Measurements from ENCODE around the gene USP35. TPM values are rescaled to one million over a fixed set of nuclear protein-coding genes. Genes with fewer than 3 reads are reported as not detected.
"Not testable (repeated sequence)": the region's sequence is repeated elsewhere in the genome, so short reads cannot be mapped to it uniquely, and the experiment has no call there.

USP35 gene
- total RNA-seq, 4 donors from 2014 or later: 13.5 to 18.1 (median 14.3) TPM

GRCh38 chr11:78219493-78220217 is 30.9 kb downstream of the USP35 start:
- WGBS, 2 donors: 96 to 100% methylated on average over 6 to 7 of the region's 7 CpGs
- no peak for DNase-seq
- TF ChIP-seq POLR2A (IDR thresholded peaks at IDR 0.05) (no peak), CTCF (IDR thresholded peaks at IDR 0.05) (no peak)
- intact Hi-C loops (cut with DNase I): loop anchor here (10.0 kb wide), 2 partner anchors 195 to 345 kb away; partner anchors contain the start of gene GAB2
- no peaks in the 10 kb centered on the region for H3K4me1 ChIP-seq
- no peak overlapping the region for H3K4me3 ChIP-seq (replicated peaks in 1 of 3)
- no peaks in the 10 kb centered on the region for H3K27me3 ChIP-seq
- peaks cover 23 to 27% of the 10 kb centered on the region in 2 donors for H3K36me3 ChIP-seq
- no peak overlapping the region for H3K27ac ChIP-seq
- H3K9me3 ChIP-seq: no peaks in the 10 kb centered on the region

GRCh38 chr11:78220218-78221157 is 31.8 kb downstream of the USP35 start:
- TF ChIP-seq POLR2A (IDR thresholded peaks at IDR 0.05) (no peak), CTCF (IDR thresholded peaks at IDR 0.05) (no peak)
- Histone ChIP-seq H3K4me3 (replicated peaks in 1 of 3) (no peak overlapping the region), H3K9me3 (no peaks in the 10 kb centered on the region), H3K27me3 (no peaks in the 10 kb centered on the region), H3K36me3 (peaks cover 23 to 27% of the 10 kb centered on the region in 2 donors), H3K4me1 (no peaks in the 10 kb centered on the region), H3K27ac (no peak overlapping the region)
- WGBS, 2 donors: 91 to 98% methylated on average over 14 of the region's 14 CpGs
- DNase-seq: no peak
- intact Hi-C loops (cut with DNase I): loop anchor here (10.0 kb wide), 1 partner anchor 194 kb away; the partner anchor contains the start of gene GAB2

- intact Hi-C loops (cut with DNase I): loop anchor here (10.0 kb wide), 1 partner anchor 193 kb away; the partner anchor contains the start of gene GAB2
Observed at GRCh38 chr11:78221396-78222315, 32.9 kb downstream of the USP35 start.

GRCh38 chr11:78222726-78223125 is 34.0 kb downstream of the USP35 start:
- H3K4me3 ChIP-seq (replicated peaks in 1 of 3); H3K27ac ChIP-seq; H3K4me1 ChIP-seq; H3K27me3 ChIP-seq; DNase-seq; H3K9me3 ChIP-seq: not testable (repeated sequence)
- intact Hi-C loops (cut with DNase I): loop anchor here (10.0 kb wide), 1 partner anchor 192 kb away; the partner anchor contains the start of gene GAB2
- WGBS, 2 donors: 85 to 87% methylated on average over 10 of the region's 10 CpGs
- peaks cover 23 to 27% of the 10 kb centered on the region in 2 donors for H3K36me3 ChIP-seq

More at GRCh38 chr11:78221396-78222315, 32.9 kb downstream of the USP35 start:
- Histone ChIP-seq H3K27me3 (no peaks in the 10 kb centered on the region), H3K4me1 (no peaks in the 10 kb centered on the region), H3K27ac (no peak overlapping the region), H3K9me3 (no peaks in the 10 kb centered on the region), H3K36me3 (peaks cover 23 to 27% of the 10 kb centered on the region in 2 donors), H3K4me3 (replicated peaks in 1 of 3) (no peak overlapping the region)
- 90 to 92% methylated on average over 13 of the region's 13 CpGs for WGBS, 2 donors
- DNase-seq: no peak
- TF ChIP-seq CTCF (IDR thresholded peaks at IDR 0.05): no peak
- TF ChIP-seq POLR2A (IDR thresholded peaks at IDR 0.05): no peak
